Measurements from ENCODE around the gene GHDC.
"Not testable (repeated sequence)": the region's sequence is repeated elsewhere in the genome, so short reads cannot be mapped to it uniquely, and the experiment has no call there.

The GHDC gene

GRCh38 chr17:42199416-42200011, 5.2 kb upstream of the GHDC start:
- no peak for TF ChIP-seq JUND (IDR thresholded peaks at IDR 0.05; ENCODE audit: low read depth)
- DNase-seq (ENCODE audit: low read depth in 1 of 2, low spot score in 1 of 2) = no peak
- in situ Hi-C loops (cut with HindIII; ENCODE audit: low pct_unique_long_range_greater_than_20kb, low sequenced_read_pairs) = no loop called here

GRCh38 chr17:42198897-42199296, 4.6 kb upstream of the GHDC start:
- DNase-seq (ENCODE audit: low read depth in 1 of 2, low spot score in 1 of 2) = no peak
- in situ Hi-C loops (cut with HindIII; ENCODE audit: low pct_unique_long_range_greater_than_20kb, low sequenced_read_pairs) = no loop called here
- TF ChIP-seq JUND (IDR thresholded peaks at IDR 0.05; ENCODE audit: low read depth) = no peak

DNA sequence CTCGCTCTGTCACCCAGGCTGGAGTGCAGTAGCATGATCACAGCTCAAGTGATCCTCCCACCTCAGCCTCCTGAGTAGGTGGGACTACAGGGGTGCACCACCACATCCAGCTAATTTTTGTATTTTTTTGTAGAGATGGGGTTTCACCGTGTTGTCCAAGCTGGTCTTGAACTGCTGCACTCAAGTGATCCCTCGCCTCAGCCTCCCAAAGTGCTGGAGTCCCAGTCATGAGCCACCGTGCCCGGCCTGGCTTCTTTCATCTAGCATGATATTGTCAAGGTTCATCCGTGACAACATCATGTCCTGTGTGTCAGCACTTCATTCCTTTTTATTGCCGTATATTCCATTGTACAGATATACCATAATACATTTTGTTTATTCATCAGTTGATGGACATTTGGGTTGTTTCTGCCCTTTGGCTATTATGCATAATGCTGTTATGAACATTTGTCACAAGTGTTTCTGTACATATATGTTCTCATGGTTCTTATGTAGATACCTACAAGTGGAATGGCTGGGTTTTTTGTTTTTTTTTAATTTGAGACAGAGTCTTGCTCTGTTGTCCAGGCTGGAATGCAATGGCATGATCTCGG, 3.4 kb upstream of the GHDC start:
- TF ChIP-seq JUND (IDR thresholded peaks at IDR 0.05; ENCODE audit: low read depth) = no peak
- in situ Hi-C loops (cut with HindIII; ENCODE audit: low pct_unique_long_range_greater_than_20kb, low sequenced_read_pairs) = no loop called here

DNA sequence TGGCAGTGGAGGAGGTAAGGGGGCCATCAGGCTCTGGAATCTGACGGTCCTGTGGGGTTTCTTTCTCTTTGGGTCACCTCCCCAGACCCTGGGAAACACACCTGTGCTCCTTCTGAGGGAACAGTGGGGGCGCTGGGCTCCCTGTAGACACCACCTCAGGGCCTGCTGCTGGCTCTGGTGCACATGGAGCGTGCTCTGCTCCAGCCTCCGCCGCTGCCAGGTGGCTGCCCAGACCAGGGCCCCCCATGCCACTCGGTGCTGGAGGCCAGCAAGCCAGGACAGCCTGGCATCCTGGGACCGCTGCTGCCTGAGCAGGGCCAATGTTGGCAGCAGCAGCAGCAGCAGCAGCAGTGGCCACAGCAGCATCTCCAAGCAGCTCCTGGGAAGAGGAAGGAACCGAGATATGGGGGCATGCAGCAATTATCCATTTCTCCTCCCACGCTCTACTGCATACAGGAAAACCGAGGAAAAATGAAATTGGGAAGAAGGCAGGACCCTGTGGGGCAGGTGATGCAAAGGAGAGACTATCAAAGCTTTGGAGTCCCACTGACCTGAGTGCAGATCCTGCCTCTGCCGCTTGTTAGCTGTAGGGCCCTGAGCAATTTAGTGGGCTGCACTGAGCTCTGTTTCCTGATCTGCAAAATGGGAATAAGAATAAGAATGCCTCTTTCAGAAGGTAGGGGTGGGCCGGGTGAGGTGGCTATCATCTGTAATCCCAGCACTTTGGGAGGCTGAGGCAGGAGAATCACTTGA, 902 bp downstream of the GHDC start:
- TF ChIP-seq JUND (IDR thresholded peaks at IDR 0.05; ENCODE audit: low read depth) = no peak
- no peak for DNase-seq (ENCODE audit: low read depth in 1 of 2, low spot score in 1 of 2)
- in situ Hi-C loops (cut with HindIII; ENCODE audit: low pct_unique_long_range_greater_than_20kb, low sequenced_read_pairs) = no loop called here

More for the DNA sequence above, 3.4 kb upstream of the GHDC start:
- no peak for DNase-seq (ENCODE audit: low read depth in 1 of 2, low spot score in 1 of 2)

GRCh38 chr17:42192189-42193126, 1.8 kb downstream of the GHDC start:
- DNase-seq (ENCODE audit: low read depth in 1 of 2, low spot score in 1 of 2) = no peak
- no peak for TF ChIP-seq JUND (IDR thresholded peaks at IDR 0.05; ENCODE audit: low read depth)
- in situ Hi-C loops (cut with HindIII; ENCODE audit: low pct_unique_long_range_greater_than_20kb, low sequenced_read_pairs) = no loop called here

GRCh38 chr17:42191275-42191608, 3.1 kb downstream of the GHDC start:
- no peak for TF ChIP-seq JUND (IDR thresholded peaks at IDR 0.05; ENCODE audit: low read depth)
- in situ Hi-C loops (cut with HindIII; ENCODE audit: low pct_unique_long_range_greater_than_20kb, low sequenced_read_pairs) = no loop called here

GRCh38 chr17:42190491-42191274, 3.6 kb downstream of the GHDC start:
- DNase-seq (ENCODE audit: low read depth in 1 of 2, low spot score in 1 of 2) = no peak
- TF ChIP-seq JUND (IDR thresholded peaks at IDR 0.05; ENCODE audit: low read depth) = no peak
- in situ Hi-C loops (cut with HindIII; ENCODE audit: low pct_unique_long_range_greater_than_20kb, low sequenced_read_pairs) = no loop called here

More at GRCh38 chr17:42191275-42191608, 3.1 kb downstream of the GHDC start:
- no peak for DNase-seq (ENCODE audit: low read depth in 1 of 2, low spot score in 1 of 2)

GRCh38 chr17:42189651-42189965, 4.7 kb downstream of the GHDC start:
- DNase-seq (ENCODE audit: low read depth in 1 of 2, low spot score in 1 of 2) = no peak
- in situ Hi-C loops (cut with HindIII; ENCODE audit: low pct_unique_long_range_greater_than_20kb, low sequenced_read_pairs) = no loop called here
- no peak for TF ChIP-seq JUND (IDR thresholded peaks at IDR 0.05; ENCODE audit: low read depth)

- no peak for TF ChIP-seq JUND (IDR thresholded peaks at IDR 0.05; ENCODE audit: low read depth)
- in situ Hi-C loops (cut with HindIII; ENCODE audit: low pct_unique_long_range_greater_than_20kb, low sequenced_read_pairs) = no loop called here
- DNase-seq (ENCODE audit: low read depth in 1 of 2, low spot score in 1 of 2) = no peak
Observed at GRCh38 chr17:42188749-42189650, 5.3 kb downstream of the GHDC start.

DNA sequence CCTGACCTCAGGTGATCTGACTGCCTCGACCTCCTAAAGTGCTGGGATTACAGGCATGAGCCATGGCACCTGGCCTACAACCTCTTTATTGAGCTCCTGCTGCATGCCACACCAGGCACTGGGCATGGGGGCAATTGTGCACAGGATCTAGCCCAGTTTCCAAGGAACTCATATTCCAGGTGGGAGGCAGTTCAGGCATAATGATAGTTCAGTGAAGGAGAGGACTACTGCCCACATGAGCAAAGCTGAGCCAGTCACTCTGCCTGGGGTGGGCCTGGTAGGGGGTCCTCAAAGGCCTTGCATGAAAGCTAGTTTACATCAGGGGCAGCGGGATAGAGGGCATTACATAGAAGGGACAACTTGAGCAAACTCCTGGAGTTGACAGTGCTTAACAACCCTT, 6.5 kb downstream of the GHDC start:
- DNase-seq (ENCODE audit: low read depth in 1 of 2, low spot score in 1 of 2) = no peak
- in situ Hi-C loops (cut with HindIII; ENCODE audit: low pct_unique_long_range_greater_than_20kb, low sequenced_read_pairs) = no loop called here
- TF ChIP-seq JUND (IDR thresholded peaks at IDR 0.05; ENCODE audit: low read depth) = no peak

DNA sequence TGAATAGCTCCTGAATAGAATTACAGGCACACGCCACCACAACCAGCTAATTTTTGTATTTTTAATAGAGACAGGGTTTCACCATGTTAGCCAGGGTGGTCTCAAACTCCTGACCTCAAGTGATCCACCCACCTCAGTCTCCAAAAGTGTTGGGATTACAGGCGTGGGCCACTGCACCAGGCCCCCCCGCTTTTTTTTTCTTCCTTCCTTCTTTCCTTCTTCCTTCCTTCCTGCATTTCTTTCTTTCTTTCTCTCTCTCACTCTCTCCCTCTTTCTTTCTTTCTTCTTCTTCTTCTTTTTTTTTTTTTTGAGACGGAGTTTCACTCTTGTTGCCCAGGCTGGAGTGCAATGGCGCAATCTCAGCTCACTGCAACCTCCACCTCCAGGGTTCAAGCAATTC, 8.1 kb downstream of the GHDC start:
- in situ Hi-C loops (cut with HindIII; ENCODE audit: low pct_unique_long_range_greater_than_20kb, low sequenced_read_pairs); DNase-seq (ENCODE audit: low read depth in 1 of 2, low spot score in 1 of 2): not testable (repeated sequence)
